Keratinocyte (primary cell): ENCODE results near the gene MSI2. TPM values are rescaled to one million over a fixed set of nuclear protein-coding genes. Genes with fewer than 3 reads are reported as not detected.

ENCODE experiments used
- DNase-seq: peaks from one replicate; pipeline ENCODE4 v3.0.0-alpha.2; 2011; ENCODE audit warnings: low read depth, missing footprints, low spot score
- FAIRE-seq: peaks from 2 replicates; lab custom pipeline; 2011; peaks lifted over from hg19 to GRCh38; lab: Jason Lieb, UNC
- H2AFZ ChIP-seq: 2 replicates; pipeline ENCODE4 v1.6.0; 2012; ENCODE audit warnings: low read length, control low read depth, inconsistent platforms; ENCODE audit not compliant: control insufficient read depth
- H3K27ac ChIP-seq: 2 replicates; pipeline ENCODE4 v1.5.1; 2011; ENCODE audit warnings: low read length; ENCODE audit not compliant: control insufficient read depth, insufficient read depth
- H3K27me3 ChIP-seq: 3 replicates; pipeline ENCODE4 v1.6.0; 2011; ENCODE audit warnings: low read length; ENCODE audit not compliant: control insufficient read depth, insufficient read depth; ENCODE audit errors: extremely low read depth
- H3K36me3 ChIP-seq, 2 experiments: 2 replicates in 1 of 2; 3 replicates in 1 of 2; pipeline ENCODE4 v1.5.1; 2011; ENCODE audit warnings: low read length in 2 of 2, mild to moderate bottlenecking in 1 of 2; ENCODE audit not compliant: control insufficient read depth in 2 of 2, insufficient read depth in 2 of 2; ENCODE audit errors: extremely low read depth in 1 of 2
- H3K4me1 ChIP-seq: 3 replicates; pipeline ENCODE4 v1.5.1; 2011; ENCODE audit warnings: low read length; ENCODE audit not compliant: control insufficient read depth, insufficient read depth; ENCODE audit errors: extremely low read depth
- H3K4me2 ChIP-seq: 3 replicates; pipeline ENCODE4 v1.6.0; 2011; ENCODE audit warnings: low read depth, low read length; ENCODE audit not compliant: control insufficient read depth, insufficient read depth; ENCODE audit errors: extremely low read depth
- H3K4me3 ChIP-seq, 3 experiments: fragments of 200-600 bp in 1 of 3; sonication (generic) in 1 of 3; 2 replicates in 2 of 3; 3 replicates in 1 of 3; pipeline ENCODE4 v1.5.1; 2011 to 2016; ENCODE audit warnings: low read length in 3 of 3, mild to moderate bottlenecking in 3 of 3, control low read depth in 2 of 3, inconsistent platforms in 1 of 3, low read depth in 1 of 3, mixed read lengths in 1 of 3, mixed run types in 1 of 3, moderate library complexity in 1 of 3; ENCODE audit not compliant: control insufficient read depth in 2 of 3, insufficient read depth in 2 of 3; ENCODE audit errors: extremely low read depth in 1 of 3
- H3K79me2 ChIP-seq: 2 replicates; pipeline ENCODE4 v1.6.0; 2012; ENCODE audit warnings: low read length; ENCODE audit not compliant: control insufficient read depth, insufficient read depth
- H3K9ac ChIP-seq: 3 replicates; pipeline ENCODE4 v1.6.0; 2011; ENCODE audit warnings: low read length; ENCODE audit not compliant: control insufficient read depth, insufficient read depth; ENCODE audit errors: extremely low read depth
- H3K9me1 ChIP-seq: 3 replicates; pipeline ENCODE4 v1.6.0; 2011; ENCODE audit warnings: low read length; ENCODE audit not compliant: control insufficient read depth, insufficient read depth; ENCODE audit errors: extremely low read depth
- H3K9me3 ChIP-seq: 2 replicates; pipeline ENCODE4 v1.5.1; 2012; ENCODE audit warnings: low read depth, low read length; ENCODE audit not compliant: control insufficient read depth
- H4K20me1 ChIP-seq: 3 replicates; pipeline ENCODE4 v1.6.0; 2011; ENCODE audit warnings: low read length; ENCODE audit not compliant: control insufficient read depth, insufficient read depth; ENCODE audit errors: extremely low read depth
- CTCF ChIP-seq, 3 experiments: IDR thresholded peaks in 1 of 3; conservative IDR thresholded peaks in 1 of 3; optimal IDR thresholded peaks in 1 of 3; 2 replicates in 2 of 3; 3 replicates in 1 of 3; pipeline versions ENCODE3 to v1.5.1; 2011; ENCODE audit warnings: low read length in 3 of 3, mild to moderate bottlenecking in 3 of 3, moderate library complexity in 2 of 3, control low read depth in 1 of 3, inconsistent platforms in 1 of 3; ENCODE audit not compliant: insufficient read depth in 2 of 3; ENCODE audit errors: extremely low read depth in 1 of 3
- EZH2 ChIP-seq: IDR thresholded peaks from one replicate; pipeline ENCODE4 v1.6.1; 2012; ENCODE audit warnings: inconsistent platforms, mild to moderate bottlenecking, low read length, moderate library complexity
- dilution Hi-C: fragments of 300-500 bp; cut with MboI; formaldehyde crosslinking; loops from one replicate; pipeline ENCODE4 v1.7.0; 2020; ENCODE audit warnings: low sequenced_read_pairs; ENCODE audit not compliant: extremely low pct_ligation_motif_present
- polyA plus RNA-seq, 5 experiments: library from polyadenylated mRNA; depleted of rRNA in 3 of 5; stranded (reverse) in 3 of 5; stranded (forward) in 1 of 5; unstranded in 1 of 5; fragments of >200 nt; gene quantifications; 1 replicate in 1 of 5; 2 replicates in 3 of 5; 3 replicates in 1 of 5; pipeline versions ENCODE4 v1.2.1 to v1.2.3, GENCODE V29; 2011 to 2012; ENCODE audit warnings: missing spikeins in 2 of 5, low read depth in 1 of 5, low replicate concordance in 1 of 5

The MSI2 gene
- polyA plus RNA-seq, 1 donor (not counting 4 experiments of a cell fraction or from before 2014, with no cell fraction given): 22.3 TPM

- Histone ChIP-seq H3K27me3 (no peaks in the 10 kb centered on the region), H3K9ac (no peak overlapping the region), H3K4me3 (no peak overlapping the region), H3K9me3 (no peaks in the 10 kb centered on the region), H3K79me2 (no peaks in the 10 kb centered on the region), H2AFZ (no peak overlapping the region), H3K27ac (no peak overlapping the region), H4K20me1 (no peaks in the 10 kb centered on the region), H3K4me1 (no peaks in the 10 kb centered on the region), H3K4me2 (no peak overlapping the region), H3K9me1 (no peaks in the 10 kb centered on the region), H3K36me3 (no peaks in the 10 kb centered on the region)
- FAIRE-seq: no peak
- no peak for DNase-seq
- TF ChIP-seq EZH2: no peak
- dilution Hi-C loops: no loop called here
Observed at GRCh38 chr17:57501016-57501415, 244.7 kb downstream of the MSI2 start.

DNA sequence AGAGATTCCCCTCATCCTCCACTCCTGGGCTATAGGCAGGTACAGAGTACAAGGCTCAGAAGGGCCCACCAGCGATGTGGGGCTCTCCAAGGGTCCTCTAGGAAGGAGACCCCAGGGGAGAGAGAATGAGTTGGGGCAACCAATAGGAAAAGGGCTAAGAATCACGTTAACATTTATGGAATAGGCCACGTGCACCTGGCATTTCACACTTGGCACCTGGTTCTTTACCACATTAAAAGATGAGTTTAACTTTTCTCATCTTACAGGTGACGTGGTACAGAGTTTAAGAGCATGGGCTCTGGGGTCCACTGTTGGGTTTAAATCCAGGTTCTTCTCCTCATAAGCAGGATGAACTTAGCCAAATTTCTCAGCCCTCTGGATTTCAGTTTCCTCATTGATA is 245.7 kb downstream of the MSI2 start:
- DNase-seq (no peak), FAIRE-seq (no peak)
- Histone ChIP-seq H3K9me3 (no peaks in the 10 kb centered on the region), H3K27ac (no peak overlapping the region), H3K9ac (no peak overlapping the region), H2AFZ (no peak overlapping the region), H3K79me2 (no peaks in the 10 kb centered on the region), H3K27me3 (no peaks in the 10 kb centered on the region), H4K20me1 (no peaks in the 10 kb centered on the region), H3K4me1 (no peaks in the 10 kb centered on the region), H3K4me2 (no peak overlapping the region), H3K9me1 (no peaks in the 10 kb centered on the region), H3K4me3 (no peak overlapping the region), H3K36me3 (no peaks in the 10 kb centered on the region)
- TF ChIP-seq CTCF (optimal IDR thresholded peaks at IDR 0.05 in 1 of 3, IDR thresholded peaks at IDR 0.05 in 1 of 3, conservative IDR thresholded peaks at IDR 0.05 in 1 of 3; ENCODE audit: extremely low read depth in 1 of 3, insufficient read depth in 2 of 3, low read length in 3 of 3): no peak
- TF ChIP-seq EZH2: no peak
- dilution Hi-C loops: no loop called here

GRCh38 chr17:57502811-57503241 is 246.5 kb downstream of the MSI2 start:
- H3K4me3 ChIP-seq: no peak overlapping the region
- H3K4me1 ChIP-seq: no peaks in the 10 kb centered on the region
- no peak overlapping the region for H2AFZ ChIP-seq
- H3K4me2 ChIP-seq: no peak overlapping the region
- no peaks in the 10 kb centered on the region for H4K20me1 ChIP-seq
- no peak overlapping the region for H3K9ac ChIP-seq
- dilution Hi-C loops: no loop called here
- no peaks in the 10 kb centered on the region for H3K79me2 ChIP-seq
- DNase-seq (no peak), FAIRE-seq (no peak)
- H3K27ac ChIP-seq: no peak overlapping the region
- TF ChIP-seq CTCF (optimal IDR thresholded peaks at IDR 0.05 in 1 of 3, IDR thresholded peaks at IDR 0.05 in 1 of 3, conservative IDR thresholded peaks at IDR 0.05 in 1 of 3; ENCODE audit: extremely low read depth in 1 of 3, insufficient read depth in 2 of 3, low read length in 3 of 3) (no peak), EZH2 (no peak)
- peaks cover 2% of the 10 kb centered on the region for H3K9me1 ChIP-seq
- no peaks in the 10 kb centered on the region for H3K9me3 ChIP-seq
- H3K36me3 ChIP-seq: no peaks in the 10 kb centered on the region
- no peaks in the 10 kb centered on the region for H3K27me3 ChIP-seq
